Adrenal gland (tissue), 12 donors: Measurements from ENCODE around the gene GRIK5. TPM values are rescaled to one million over a fixed set of nuclear protein-coding genes. Genes with fewer than 3 reads are reported as not detected.

ENCODE experiments used
- DNase-seq, 7 donors: peaks; one replicate each; pipeline ENCODE4 v3.0.0-alpha.2; 2019 to 2020
- H3K27ac ChIP-seq, 5 donors: fragments of 200-600 bp; sonication (generic) in 4 of 5; 1 replicate in 3 of 5; 2 replicates in 2 of 5; pipeline versions ENCODE4 v1.5.1 to v1.8.0; 2016 to 2020; ENCODE audit warnings: mild to moderate bottlenecking in 1 of 5
- H3K27me3 ChIP-seq: fragments of 200-600 bp; 2 replicates; pipeline ENCODE4 v1.8.0; 2021
- H3K36me3 ChIP-seq, 2 donors: fragments of 200-600 bp; replicated peaks in 1 of 2; 1 replicate in 1 of 2; 2 replicates in 1 of 2; pipeline versions ENCODE4 v1.5.1 to v1.8.0; 2018 to 2022
- H3K4me1 ChIP-seq, 2 donors: fragments of 200-600 bp; replicated peaks in 1 of 2; 1 replicate in 1 of 2; 2 replicates in 1 of 2; pipeline versions ENCODE4 v1.5.1 to v1.8.0; 2018 to 2021
- H3K4me3 ChIP-seq, 4 donors: fragments of 200-600 bp; sonication (generic) in 3 of 4; one replicate each; pipeline ENCODE4 v1.5.1; 2016 to 2018
- H3K9me3 ChIP-seq, 3 donors: fragments of 200-600 bp; sonication (generic) in 1 of 3; replicated peaks in 1 of 3; 1 replicate in 2 of 3; 2 replicates in 1 of 3; pipeline versions ENCODE4 v1.5.1 to v1.8.0; 2016 to 2021
- POLR2A ChIP-seq, 2 donors: fragments of 450-650 bp; IDR thresholded peaks; one replicate each; pipeline ENCODE4 v1.6.1; 2017; ENCODE audit warnings: antibody characterized with exemption in 2 of 2, mild to moderate bottlenecking in 2 of 2, moderate library complexity in 1 of 2
- WGBS, 4 donors: extraction: QIAGEN DNeasy Blood & Tissue Kit in 2 of 4; methylation state at CpG; one replicate each; pipeline versions ENCODE4 v1.1.5 to v1.1.7; 2013 to 2017; 5-methylcytosine and 5-hydroxymethylcytosine counted together
- intact Hi-C, 2 donors: fragments of 100-400 bp; cut with DNase I; formaldehyde crosslinking; loops; one replicate each; pipeline versions ENCODE4 v1.14.1 to v1.15.0; 2022 to 2023
- polyA plus RNA-seq, 3 donors: library from polyadenylated mRNA; stranded (reverse); fragments of 200-250 nt in 2 of 3; fragments of 350-450 nt in 1 of 3; fragmentation: Illumina TruSeq in 1 of 3; extraction: RNeasy Lipid Tissue Mini Kit (QIAGEN cat#74804) in 1 of 3; gene quantifications; one replicate each; pipeline ENCODE4 v1.2.3, GENCODE V29; 2013 to 2014
- total RNA-seq, 9 donors: library from RNA; depleted of rRNA in 4 of 9; stranded (reverse); fragments of >200 nt in 4 of 9; fragments of 120-200 nt in 1 of 9; fragmentation: NEBNext Ultra II Directional in 1 of 9; extraction: Animal tissue kit (Norgen Biotek cat#: 25700) in 1 of 9; gene quantifications; one replicate each; pipeline versions ENCODE4 v1.1.0 to v1.2.4, GENCODE V29; 2013 to 2023
- TF ChIP-seq, protein P1 (sequence below), 6 experiments: fragments of 450-650 bp in 4 of 6; fragments of 200-600 bp in 2 of 6; sonication (generic) in 1 of 6; IDR thresholded peaks; 1 replicate in 5 of 6; 2 replicates in 1 of 6; pipeline versions ENCODE4 v1.5.1 to v1.8.0; 2016 to 2021; ENCODE audit warnings: antibody characterized with exemption in 6 of 6, mild to moderate bottlenecking in 2 of 6, moderate library complexity in 1 of 6
- donor health status: healthy with polysubstance abuse.
- donor health status: Bipolar disorder and iron deficiency.
- donor health status: DM: yes; HTN: yes; CAD: no.
- donor health status: DM: no; HTN: no; CAD: no.
- donor health status: DM: no; HTN: no; CAD: no.
- donor health status: DM: yes; HTN: yes; CAD: no.

GRIK5 gene
- total and polyA plus RNA-seq, 12 donors: 0.24 to 11.9 (median 2.3) TPM; not detected in 1

- TF ChIP-seq, protein P1, sequence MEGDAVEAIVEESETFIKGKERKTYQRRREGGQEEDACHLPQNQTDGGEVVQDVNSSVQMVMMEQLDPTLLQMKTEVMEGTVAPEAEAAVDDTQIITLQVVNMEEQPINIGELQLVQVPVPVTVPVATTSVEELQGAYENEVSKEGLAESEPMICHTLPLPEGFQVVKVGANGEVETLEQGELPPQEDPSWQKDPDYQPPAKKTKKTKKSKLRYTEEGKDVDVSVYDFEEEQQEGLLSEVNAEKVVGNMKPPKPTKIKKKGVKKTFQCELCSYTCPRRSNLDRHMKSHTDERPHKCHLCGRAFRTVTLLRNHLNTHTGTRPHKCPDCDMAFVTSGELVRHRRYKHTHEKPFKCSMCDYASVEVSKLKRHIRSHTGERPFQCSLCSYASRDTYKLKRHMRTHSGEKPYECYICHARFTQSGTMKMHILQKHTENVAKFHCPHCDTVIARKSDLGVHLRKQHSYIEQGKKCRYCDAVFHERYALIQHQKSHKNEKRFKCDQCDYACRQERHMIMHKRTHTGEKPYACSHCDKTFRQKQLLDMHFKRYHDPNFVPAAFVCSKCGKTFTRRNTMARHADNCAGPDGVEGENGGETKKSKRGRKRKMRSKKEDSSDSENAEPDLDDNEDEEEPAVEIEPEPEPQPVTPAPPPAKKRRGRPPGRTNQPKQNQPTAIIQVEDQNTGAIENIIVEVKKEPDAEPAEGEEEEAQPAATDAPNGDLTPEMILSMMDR (IDR thresholded peaks at IDR 0.05): no peak
- no peak for TF ChIP-seq POLR2A (IDR thresholded peaks at IDR 0.05)
- Histone ChIP-seq H3K9me3 (no peaks in the 10 kb centered on the region), H3K27ac (no peak overlapping the region), H3K4me1 (peaks cover 14 to 26% of the 10 kb centered on the region in 2 donors), H3K4me3 (no peak overlapping the region), H3K36me3 (peaks cover 0 to 29% of the 10 kb centered on the region in 2 donors), H3K27me3 (no peaks in the 10 kb centered on the region)
- intact Hi-C loops: no loop called here
- DNase-seq: no peak
- 84 to 90% (median 88%) methylated on average over 12 to 16 of the region's 16 CpGs for WGBS, 4 donors
These were observed 9.3 kb upstream of the GRIK5 start for GRCh38 chr19:42079276-42079669.

DNA sequence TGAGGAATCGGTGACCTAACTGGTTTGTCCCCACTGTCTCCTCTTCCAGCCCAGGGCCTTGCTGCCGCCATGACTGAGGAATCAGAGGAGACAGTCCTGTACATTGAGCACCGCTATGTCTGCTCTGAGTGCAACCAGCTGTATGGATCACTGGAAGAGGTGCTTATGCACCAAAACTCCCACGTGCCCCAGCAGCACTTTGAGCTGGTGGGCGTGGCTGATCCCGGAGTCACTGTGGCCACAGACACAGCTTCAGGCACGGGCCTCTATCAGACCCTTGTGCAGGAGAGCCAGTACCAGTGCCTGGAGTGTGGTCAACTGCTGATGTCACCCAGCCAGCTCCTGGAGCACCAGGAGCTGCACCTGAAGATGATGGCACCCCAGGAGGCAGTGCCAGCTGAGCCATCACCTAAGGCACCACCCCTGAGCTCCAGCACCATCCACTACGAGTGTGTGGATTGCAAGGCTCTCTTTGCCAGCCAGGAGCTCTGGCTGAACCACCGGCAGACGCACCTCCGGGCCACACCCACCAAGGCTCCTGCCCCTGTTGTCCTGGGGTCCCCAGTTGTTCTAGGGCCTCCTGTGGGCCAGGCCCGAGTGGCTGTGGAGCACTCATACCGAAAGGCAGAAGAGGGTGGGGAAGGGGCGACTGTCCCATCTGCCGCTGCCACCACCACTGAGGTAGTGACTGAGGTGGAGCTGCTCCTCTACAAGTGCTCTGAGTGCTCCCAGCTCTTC is 8.7 kb upstream of the GRIK5 start:
- H3K27ac ChIP-seq: no peak overlapping the region
- H3K36me3 ChIP-seq: peaks cover 0 to 29% of the 10 kb centered on the region in 2 donors
- no peaks in the 10 kb centered on the region for H3K9me3 ChIP-seq
- DNase-seq: no peak
- no peaks in the 10 kb centered on the region for H3K27me3 ChIP-seq
- peaks cover 14 to 26% of the 10 kb centered on the region in 2 donors for H3K4me1 ChIP-seq
- whole genome bisulfite sequencing, 4 donors: 75 to 92% (median 83%) methylated on average over 11 to 15 of the region's 15 CpGs
- H3K4me3 ChIP-seq: no peak overlapping the region
- TF ChIP-seq, protein P1 (IDR thresholded peaks at IDR 0.05): no peak
- no peak for TF ChIP-seq POLR2A (IDR thresholded peaks at IDR 0.05)
- intact Hi-C loops: no loop called here

DNA sequence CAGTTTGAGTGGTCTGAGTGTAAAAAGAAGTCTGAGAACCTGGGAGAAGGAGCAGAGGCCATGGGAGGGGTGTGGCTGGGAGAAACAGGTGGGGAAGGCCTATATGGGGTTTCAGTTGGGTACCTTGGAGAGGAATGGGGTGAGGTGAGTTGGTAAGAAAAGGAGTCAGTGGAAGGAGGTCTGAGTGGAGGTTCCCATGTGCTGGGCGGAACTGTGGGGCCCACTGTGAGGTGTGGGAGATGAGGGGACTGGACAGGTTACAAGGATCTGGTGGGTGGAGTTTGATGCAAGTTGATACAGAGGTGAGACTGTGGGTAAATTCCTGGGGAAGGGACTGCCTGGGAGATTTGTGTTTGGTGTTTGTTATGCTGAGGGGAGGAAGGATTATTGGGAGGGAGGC is 8.1 kb upstream of the GRIK5 start:
- 91 to 100% (median 97%) methylated on average over 1 of the region's 1 CpG for WGBS, 4 donors
- Histone ChIP-seq H3K36me3 (peaks cover 0 to 29% of the 10 kb centered on the region in 2 donors), H3K4me3 (no peak overlapping the region), H3K4me1 (peaks cover 14 to 26% of the 10 kb centered on the region in 2 donors), H3K27ac (no peak overlapping the region), H3K9me3 (no peaks in the 10 kb centered on the region), H3K27me3 (no peaks in the 10 kb centered on the region)
- intact Hi-C loops: no loop called here
- DNase-seq: no peak
- no peak for TF ChIP-seq POLR2A (IDR thresholded peaks at IDR 0.05)
- TF ChIP-seq, protein P1 (IDR thresholded peaks at IDR 0.05): no peak

DNA sequence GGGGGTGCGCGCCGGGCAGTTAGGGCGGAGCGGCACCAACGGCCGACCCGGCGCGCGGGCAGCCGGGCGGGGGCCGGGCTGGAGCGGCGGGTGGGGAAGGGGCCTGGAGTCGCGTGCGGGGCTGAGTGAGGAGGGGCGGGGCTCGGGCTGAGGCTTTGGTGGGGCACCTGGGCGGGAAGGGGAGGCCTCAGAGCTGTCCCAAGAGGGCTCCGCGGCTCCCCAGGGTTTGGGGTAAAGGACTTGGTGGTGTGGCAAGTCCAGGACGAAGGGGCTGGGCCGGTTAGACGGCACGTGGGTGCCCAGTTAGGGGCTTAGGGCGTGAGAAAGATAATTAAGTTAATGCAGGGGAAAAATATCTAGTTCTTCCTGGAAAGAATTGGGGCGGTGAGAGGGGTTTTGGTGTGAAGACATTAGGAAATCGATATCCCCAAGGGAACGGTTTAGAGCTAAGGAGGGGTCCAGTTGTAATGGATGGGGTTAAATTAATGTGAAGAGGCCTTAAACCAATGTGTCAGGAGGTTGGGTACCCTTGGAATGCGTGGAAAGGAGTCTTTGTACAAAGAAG is 6.5 kb upstream of the GRIK5 start:
- H3K4me3 ChIP-seq: peak overlapping the region in 3 of 4 donors; percentile 7 to 83 (median 80)
- no peaks in the 10 kb centered on the region for H3K9me3 ChIP-seq
- TF ChIP-seq, protein P1 (IDR thresholded peaks at IDR 0.05): no peak
- TF ChIP-seq POLR2A (IDR thresholded peaks at IDR 0.05): no peak
- peaks cover 0 to 29% of the 10 kb centered on the region in 2 donors for H3K36me3 ChIP-seq
- 0 to 1% (median 1%) methylated on average over 16 to 33 of the region's 33 CpGs for WGBS, 4 donors
- intact Hi-C loops: no loop called here
- no peaks in the 10 kb centered on the region for H3K27me3 ChIP-seq
- peak overlapping the region; percentile 64 to 98 (median 95) for H3K27ac ChIP-seq
- H3K4me1 ChIP-seq: peaks cover 14 to 21% of the 10 kb centered on the region in 2 donors
- DNase-seq: peak in 3 of 7 donors; percentile 35 to 64 (median 47)
